RWPE1 (cell line): ENCODE measurements around the gene RERE.

Experiments
- CTCF ChIA-PET: fragments of 350-600 bp; sonication (Branson Sonifier 250); formaldehyde crosslinking; extraction: SDS; loops from one replicate; lab custom pipeline; 2021; lab: Yijun Ruan, JAX
- POLR2A ChIA-PET: fragments of 400-600 bp; formaldehyde crosslinking; extraction: SDS; loops from one replicate; lab custom pipeline; 2020; ENCODE audit warnings: antibody characterized with exemption; ENCODE audit not compliant: low non-redundant PET; lab: Yijun Ruan, JAX
- DNase-seq: peaks from one replicate; pipeline ENCODE4 v3.0.0; 2012; ENCODE audit warnings: low spot score
- H3K27ac ChIP-seq: fragments of 450-650 bp; 2 replicates; pipeline ENCODE4 v1.5.1; 2017
- CTCF ChIP-seq: fragments of 450-650 bp; conservative IDR thresholded peaks from 2 replicates; pipeline ENCODE4 v1.5.1; 2017; ENCODE audit warnings: low read depth, mild to moderate bottlenecking

Gene RERE

DNA sequence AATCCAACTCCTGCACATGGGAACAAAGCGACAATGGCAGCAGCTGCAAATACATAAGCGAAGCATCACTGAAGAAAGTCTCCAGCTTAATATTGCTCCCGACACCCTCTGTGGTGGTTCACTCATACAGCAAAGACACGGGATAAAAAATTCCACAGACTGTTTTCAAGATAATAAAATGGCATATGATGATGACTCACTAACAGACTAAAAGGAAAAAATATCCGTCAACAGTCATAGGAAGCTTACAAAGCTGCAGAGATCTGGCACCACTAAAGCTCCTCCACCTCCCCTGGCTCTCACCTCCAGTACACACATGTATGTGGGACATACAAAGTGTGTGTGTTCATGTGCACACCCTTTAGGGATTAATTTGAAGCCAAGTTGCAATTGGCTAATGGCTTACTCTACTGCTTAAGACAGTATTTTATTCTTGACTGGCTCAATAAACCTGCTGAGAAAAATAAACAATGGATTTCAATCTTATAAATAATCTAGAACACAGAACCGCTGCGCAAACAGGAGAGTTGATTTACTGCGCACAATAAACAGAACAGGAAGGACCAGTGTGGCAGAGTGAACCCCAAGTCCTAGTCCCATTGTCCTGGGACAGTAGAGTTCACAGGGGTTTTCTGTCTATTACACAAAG lies 405.1 kb downstream of the RERE start:
- no peak for TF ChIP-seq CTCF
- CTCF ChIA-PET, result no interaction called here
- POLR2A ChIA-PET, result interaction anchor here (0.7 kb wide), 1 partner anchor 59 kb away, joined by 5 read pairs; no protein-coding TSS in a partner anchor
- no peak overlapping the region for H3K27ac ChIP-seq
- no peak for DNase-seq

DNA sequence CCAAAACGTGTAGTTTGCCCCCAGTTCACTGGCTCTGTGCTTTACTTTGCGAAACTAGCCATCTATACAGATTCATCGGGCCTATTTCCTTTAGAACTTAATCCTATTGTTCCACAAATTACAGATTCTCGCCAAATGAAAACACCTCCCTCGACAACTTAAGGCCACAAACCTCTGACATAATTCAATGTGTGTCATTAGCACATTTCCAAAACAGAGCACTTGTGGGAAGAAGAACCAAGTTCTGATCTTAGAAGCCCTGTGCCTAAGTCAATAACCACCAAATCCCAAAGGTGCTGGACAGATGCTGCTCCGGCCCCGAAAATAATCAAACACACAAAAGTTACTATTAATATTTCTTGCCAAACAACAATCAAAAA lies 405.6 kb downstream of the RERE start:
- no peak for DNase-seq
- H3K27ac ChIP-seq, result no peak overlapping the region
- ChIA-PET CTCF (no interaction called here), POLR2A (no interaction called here)
- no peak for TF ChIP-seq CTCF

DNA sequence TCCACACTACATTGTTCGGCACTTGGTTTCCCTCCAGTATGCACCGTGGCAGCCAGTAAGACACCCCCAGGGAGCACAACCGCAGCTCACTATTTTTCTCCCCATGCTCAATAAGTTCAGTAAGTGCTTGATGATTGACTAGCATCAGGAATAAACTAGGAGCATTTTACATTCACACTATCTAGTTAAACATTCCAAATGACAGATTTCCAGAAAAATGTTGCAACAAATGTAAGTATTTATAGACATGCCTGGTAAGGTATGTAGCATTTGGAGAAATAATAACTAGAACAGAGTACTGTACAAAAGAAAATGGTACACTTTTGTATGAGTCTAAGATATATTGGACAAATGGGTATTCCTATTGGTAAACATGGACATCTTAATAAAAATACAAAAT lies 406.6 kb downstream of the RERE start:
- H3K27ac ChIP-seq, result no peak overlapping the region
- POLR2A ChIA-PET, result no interaction called here
- CTCF ChIA-PET, result interaction anchor here (0.6 kb wide), 1 partner anchor 59 kb away, joined by 3 read pairs; no protein-coding TSS in a partner anchor
- DNase-seq, result no peak
- no peak for TF ChIP-seq CTCF

- ChIA-PET CTCF (interaction anchor here (0.6 to 1.0 kb wide), 7 partner anchors 10 to 882 kb away, joined by 3 to 4 read pairs (median 3); no protein-coding TSS in a partner anchor), POLR2A (no interaction called here)
- no peak overlapping the region for H3K27ac ChIP-seq
- no peak for DNase-seq
- no peak for TF ChIP-seq CTCF
These were observed 407.8 kb downstream of the RERE start for GRCh38 chr1:8409606-8410005.

DNA sequence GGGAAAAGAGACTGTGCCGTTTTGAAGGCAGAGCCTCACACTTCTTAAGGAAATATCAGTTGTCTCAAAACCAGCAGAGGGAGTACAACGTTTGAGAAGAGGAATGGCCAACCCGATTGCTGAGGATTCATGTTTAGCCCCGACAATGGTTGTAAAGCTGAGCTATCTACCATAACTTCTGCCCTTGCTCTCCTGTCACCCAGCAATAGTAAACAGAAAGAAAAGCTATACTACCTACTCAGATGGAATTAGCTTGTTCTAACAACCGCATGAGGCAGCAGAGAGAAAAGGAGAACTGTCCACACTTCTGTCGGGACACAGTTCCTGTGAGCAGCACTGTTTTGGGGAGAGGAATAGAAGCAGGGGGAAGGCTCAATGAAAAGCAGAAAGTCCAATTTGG lies 408.3 kb downstream of the RERE start:
- H3K27ac ChIP-seq, result no peak overlapping the region
- CTCF ChIA-PET, result interaction anchor here (0.6 to 1.0 kb wide), 5 partner anchors 19 to 448 kb away, joined by 3 to 4 read pairs (median 3); no protein-coding TSS in a partner anchor
- TF ChIP-seq CTCF, result peak; percentile 39
- no peak for DNase-seq
- POLR2A ChIA-PET, result no interaction called here

GRCh38 chr1:8408151-8408839 lies 409.1 kb downstream of the RERE start:
- H3K27ac ChIP-seq, result no peak overlapping the region
- ChIA-PET CTCF (interaction anchor here (0.6 to 0.9 kb wide), 4 partner anchors 9 to 174 kb away, joined by 3 to 4 read pairs (median 4); no protein-coding TSS in a partner anchor), POLR2A (interaction anchor here (0.6 kb wide), 1 partner anchor 16 kb away, joined by 6 read pairs; no protein-coding TSS in a partner anchor)
- no peak for TF ChIP-seq CTCF
- DNase-seq, result no peak
